PC-3 (cell line): ENCODE results near the gene ARMH4.

Source experiments
- CTCF ChIP-seq: fragments of 300-600 bp; sonication (generic); conservative IDR thresholded peaks from 2 replicates; pipeline ENCODE4 v1.5.1; 2017; ENCODE audit warnings: antibody characterized with exemption, low read depth, mild to moderate bottlenecking, low read length
- EZH2 ChIP-seq: fragments of 300-600 bp; sonication (generic); IDR thresholded peaks from one replicate; pipeline ENCODE4 v1.6.1; 2017; ENCODE audit warnings: antibody characterized with exemption, mild to moderate bottlenecking, low read length; ENCODE audit not compliant: unreplicated experiment
- EZH2phosphoT487 ChIP-seq: fragments of 300-600 bp; sonication (generic); IDR thresholded peaks from 2 replicates; pipeline ENCODE4 v1.6.1; 2018; ENCODE audit warnings: mild to moderate bottlenecking, antibody characterized with exemption, low read length, borderline replicate concordance

GRCh38 chr14:58091883-58092630 is 60.0 kb downstream of the ARMH4 start:
- no peak for TF ChIP-seq CTCF
- no peak for TF ChIP-seq EZH2
- no peak for TF ChIP-seq EZH2phosphoT487
